Psoas muscle (tissue), 8 donors: Measurements from ENCODE around the gene NEK6. TPM values are rescaled to one million over a fixed set of nuclear protein-coding genes. Genes with fewer than 3 reads are reported as not detected.

Source experiments
- ATAC-seq, 4 donors: fragments of 200-7000 bp; cut with Tn5 transposase; one replicate each; pipeline ENCODE4 v1.9.1; 2020; ENCODE audit warnings: moderate library complexity in 3 of 4, mild to moderate bottlenecking in 2 of 4
- DNase-seq, 2 donors: peaks; one replicate each; pipeline ENCODE4 v3.0.0-alpha.2; 2020
- H3K27ac ChIP-seq: fragments of 200-600 bp; one replicate; pipeline ENCODE4 v1.8.0; 2022
- H3K27me3 ChIP-seq, 3 donors: fragments of 200-600 bp in 1 of 3; one replicate each; pipeline versions ENCODE4 v1.6.1 to v1.8.0; 2013 to 2022; ENCODE audit warnings: low read length in 2 of 3, mild to moderate bottlenecking in 2 of 3, moderate library complexity in 1 of 3; ENCODE audit not compliant: insufficient read depth in 3 of 3
- H3K36me3 ChIP-seq, 2 donors: fragments of 200-600 bp in 1 of 2; one replicate each; pipeline versions ENCODE4 v1.6.1 to v1.8.0; 2013 to 2022; ENCODE audit warnings: low read depth in 1 of 2, mild to moderate bottlenecking in 1 of 2, moderate library complexity in 1 of 2; ENCODE audit not compliant: insufficient read depth in 1 of 2
- H3K4me1 ChIP-seq: fragments of 200-600 bp; one replicate; pipeline ENCODE4 v1.8.0; 2022
- H3K4me3 ChIP-seq: fragments of 200-600 bp; one replicate; pipeline ENCODE4 v1.8.0; 2022; ENCODE audit warnings: mild to moderate bottlenecking
- H3K9me3 ChIP-seq: fragments of 200-600 bp; one replicate; pipeline ENCODE4 v1.8.0; 2022
- CTCF ChIP-seq: fragments of 200-600 bp; IDR thresholded peaks from one replicate; pipeline ENCODE4 v1.8.0; 2022; ENCODE audit warnings: antibody characterized with exemption
- WGBS, 3 donors: extraction: QIAGEN DNeasy Blood & Tissue Kit; methylation state at CpG; one replicate each; pipeline versions ENCODE4 v1.1.6 to v1.1.7; 2013; 5-methylcytosine and 5-hydroxymethylcytosine counted together
- intact Hi-C, 2 donors: fragments of 100-400 bp; cut with DNase I; formaldehyde crosslinking; loops; one replicate each; pipeline versions ENCODE4 v1.11.0 to v1.14.2; 2022
- polyA plus RNA-seq, 3 donors: library from polyadenylated mRNA; stranded (reverse); fragments of 200-250 nt; gene quantifications; one replicate each; pipeline ENCODE4 v1.2.3, GENCODE V29; 2013
- total RNA-seq, 4 donors: library from RNA; stranded (reverse); fragmentation: NEBNext Ultra II Directional in 2 of 4; extraction: Animal tissue kit (Norgen Biotek cat#: 25700) in 2 of 4; gene quantifications; one replicate each; pipeline versions ENCODE4 v1.2.1 to v1.2.4, GENCODE V29; 2021 to 2023
- donor health status: healthy with polysubstance abuse.
- donor health status: DM: no; HTN: no; CAD: no; lungs with moderate emphysema.
- donor health status: Bipolar disorder and iron deficiency.
- donor health status: healthy.
- donor health status: DM: yes; HTN: yes; CAD: no.
- donor health status: DM: no; HTN: no; CAD: no.
- donor health status: DM: no; HTN: no; CAD: no.
- donor health status: DM: yes; HTN: yes; CAD: no.

The NEK6 gene
- total and polyA plus RNA-seq, 7 donors = 2.0 to 16.0 (median 5.3) TPM

GRCh38 chr9:124348363-124348762 is 90.6 kb downstream of the NEK6 start:
- intact Hi-C loops = no loop called here
- Histone ChIP-seq H3K4me3 (no peak overlapping the region), H3K27ac (no peak overlapping the region), H3K4me1 (peaks cover 2% of the 10 kb centered on the region), H3K36me3 (peaks cover 0 to 88% of the 10 kb centered on the region in 2 donors), H3K9me3 (no peaks in the 10 kb centered on the region), H3K27me3 (no peaks in the 10 kb centered on the region)
- no peak for TF ChIP-seq CTCF
- ATAC-seq = no peak
- 87 to 93% (median 91%) methylated on average over 3 of the region's 3 CpGs for WGBS, 3 donors
- DNase-seq = no peak

- no peaks in the 10 kb centered on the region for H3K9me3 ChIP-seq
- no peak overlapping the region for H3K4me3 ChIP-seq
- no peaks in the 10 kb centered on the region for H3K27me3 ChIP-seq
- no peak for TF ChIP-seq CTCF
- DNase-seq = peak in 1 of 2 donors; percentile 30
- H3K36me3 ChIP-seq = peaks cover 1 to 92% of the 10 kb centered on the region in 2 donors
- H3K4me1 ChIP-seq = no peaks in the 10 kb centered on the region
- intact Hi-C loops = no loop called here
- H3K27ac ChIP-seq = no peak overlapping the region
- ATAC-seq = peak in 1 of 4 donors; percentile 9
- 88 to 89% (median 89%) methylated on average over 12 of the region's 12 CpGs for WGBS, 3 donors
Measured at GRCh38 chr9:124348831-124349230, 91.1 kb downstream of the NEK6 start.

- TF ChIP-seq CTCF = no peak
- Histone ChIP-seq H3K27ac (no peak overlapping the region), H3K4me3 (no peak overlapping the region), H3K4me1 (no peaks in the 10 kb centered on the region), H3K36me3 (peaks cover 4 to 97% of the 10 kb centered on the region in 2 donors), H3K9me3 (no peaks in the 10 kb centered on the region), H3K27me3 (no peaks in the 10 kb centered on the region)
- ATAC-seq (no peak), DNase-seq (no peak)
- WGBS, 3 donors = 90 to 93% (median 93%) methylated on average over 8 of the region's 8 CpGs
- intact Hi-C loops = no loop called here
Measured at GRCh38 chr9:124349267-124349666, 91.5 kb downstream of the NEK6 start.

GRCh38 chr9:124349675-124350493 is 92.1 kb downstream of the NEK6 start:
- Histone ChIP-seq H3K27ac (no peak overlapping the region), H3K4me1 (no peaks in the 10 kb centered on the region), H3K27me3 (no peaks in the 10 kb centered on the region), H3K9me3 (no peaks in the 10 kb centered on the region), H3K4me3 (no peak overlapping the region), H3K36me3 (peaks cover 4 to 98% of the 10 kb centered on the region in 2 donors)
- no peak for ATAC-seq
- DNase-seq = peak in 1 of 2 donors; percentile 28
- 93 to 94% (median 93%) methylated on average over 24 to 25 of the region's 25 CpGs for WGBS, 3 donors
- intact Hi-C loops = loop anchor here in 1 of 2 donors (5.0 kb wide), 1 partner anchor 1077 kb away; no protein-coding TSS in a partner anchor
- no peak for TF ChIP-seq CTCF
